Renal cortical epithelial cell (primary cell): ENCODE measurements around the gene TCF7L2. TPM values are rescaled to one million over a fixed set of nuclear protein-coding genes. Genes with fewer than 3 reads are reported as not detected.

ENCODE experiments used
- DNase-seq: peaks from one replicate; pipeline ENCODE4 v3.0.0-alpha.2; 2011; ENCODE audit warnings: low read depth
- total RNA-seq: library from RNA; depleted of rRNA; stranded (reverse); fragments of >200 nt; gene quantifications from 2 replicates; pipeline ENCODE4 v1.2.3, GENCODE V29; 2014

The TCF7L2 gene
- total RNA-seq, 1 donor from 2014 or later: 5.2 TPM

DNA sequence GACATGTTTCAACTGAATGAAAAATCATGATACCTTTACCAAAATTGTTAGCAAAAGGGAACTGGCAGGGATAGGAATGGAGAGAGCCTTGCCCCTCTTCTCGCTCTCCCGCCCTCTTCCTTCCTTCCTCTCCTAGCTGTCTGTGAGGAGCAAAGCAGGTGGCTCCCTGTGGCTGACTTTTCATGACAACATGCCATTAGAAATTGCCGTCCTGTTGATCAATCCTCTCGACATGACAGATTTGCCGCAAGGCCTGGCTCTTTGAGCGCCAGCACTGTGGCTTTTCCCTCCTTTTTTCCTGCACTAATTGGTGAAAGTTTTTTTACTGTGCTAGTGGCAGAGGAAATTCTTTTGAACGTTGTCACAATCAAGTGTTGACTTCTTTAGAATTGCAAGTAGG is 171.1 kb downstream of the TCF7L2 start:
- no peak for DNase-seq

DNA sequence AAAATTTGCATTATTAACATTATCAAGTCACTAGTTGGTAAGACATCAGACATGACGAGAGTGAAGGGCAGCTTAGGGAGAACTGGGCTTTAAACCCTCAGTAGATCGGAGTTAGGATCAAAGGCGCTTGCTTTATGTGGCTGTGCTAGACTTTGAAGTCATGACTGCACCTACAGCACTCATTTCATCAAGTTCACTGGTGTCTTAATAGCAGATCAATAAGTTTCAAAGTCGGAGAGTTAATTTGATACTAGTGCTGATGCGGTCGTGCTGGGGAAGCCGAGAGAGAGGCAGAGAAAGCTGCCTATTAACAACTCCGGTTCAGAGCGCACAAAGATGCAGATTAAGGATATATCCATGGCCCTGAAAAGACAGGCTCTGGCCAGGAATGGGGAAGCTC is 172.9 kb downstream of the TCF7L2 start:
- DNase-seq: no peak

DNA sequence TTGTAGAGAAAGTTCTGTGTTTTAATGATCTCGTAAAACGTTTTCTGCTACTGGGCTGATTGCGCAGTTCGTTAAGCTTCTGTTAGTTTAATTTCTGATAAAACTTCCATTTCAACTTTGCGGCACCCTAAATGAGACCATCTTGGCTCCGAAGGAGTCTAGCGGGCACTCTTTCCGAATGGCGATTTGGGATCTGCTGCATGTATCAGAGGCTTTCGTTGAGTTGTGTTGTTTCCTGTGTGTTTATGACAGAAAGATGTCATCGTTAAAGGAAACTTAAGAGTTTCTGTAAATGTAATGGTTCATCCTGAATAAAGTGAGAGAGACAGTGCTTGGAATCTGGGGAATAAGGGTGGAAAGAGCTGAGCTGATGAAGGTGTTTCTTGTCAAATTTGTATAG is 174.7 kb downstream of the TCF7L2 start:
- DNase-seq: no peak

DNA sequence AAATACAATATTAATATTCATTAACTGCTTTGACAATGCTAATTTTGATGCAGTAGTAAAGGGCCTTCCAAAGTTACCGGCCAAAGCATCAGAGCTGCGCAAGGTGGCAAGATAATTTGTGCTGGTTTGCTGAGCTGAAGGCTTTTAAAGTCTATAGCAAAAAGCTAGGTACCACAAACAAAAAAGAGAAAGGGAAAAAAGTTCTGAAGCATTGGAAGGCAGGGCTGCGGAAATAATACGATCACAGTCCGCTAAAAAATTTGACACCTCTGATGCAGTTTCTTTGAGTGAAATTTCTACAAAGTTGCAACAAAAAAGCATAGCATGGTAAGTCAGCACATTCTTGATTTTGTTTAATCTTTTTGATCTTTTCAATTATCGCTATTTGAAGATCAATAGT is 175.6 kb downstream of the TCF7L2 start:
- no peak for DNase-seq

DNA sequence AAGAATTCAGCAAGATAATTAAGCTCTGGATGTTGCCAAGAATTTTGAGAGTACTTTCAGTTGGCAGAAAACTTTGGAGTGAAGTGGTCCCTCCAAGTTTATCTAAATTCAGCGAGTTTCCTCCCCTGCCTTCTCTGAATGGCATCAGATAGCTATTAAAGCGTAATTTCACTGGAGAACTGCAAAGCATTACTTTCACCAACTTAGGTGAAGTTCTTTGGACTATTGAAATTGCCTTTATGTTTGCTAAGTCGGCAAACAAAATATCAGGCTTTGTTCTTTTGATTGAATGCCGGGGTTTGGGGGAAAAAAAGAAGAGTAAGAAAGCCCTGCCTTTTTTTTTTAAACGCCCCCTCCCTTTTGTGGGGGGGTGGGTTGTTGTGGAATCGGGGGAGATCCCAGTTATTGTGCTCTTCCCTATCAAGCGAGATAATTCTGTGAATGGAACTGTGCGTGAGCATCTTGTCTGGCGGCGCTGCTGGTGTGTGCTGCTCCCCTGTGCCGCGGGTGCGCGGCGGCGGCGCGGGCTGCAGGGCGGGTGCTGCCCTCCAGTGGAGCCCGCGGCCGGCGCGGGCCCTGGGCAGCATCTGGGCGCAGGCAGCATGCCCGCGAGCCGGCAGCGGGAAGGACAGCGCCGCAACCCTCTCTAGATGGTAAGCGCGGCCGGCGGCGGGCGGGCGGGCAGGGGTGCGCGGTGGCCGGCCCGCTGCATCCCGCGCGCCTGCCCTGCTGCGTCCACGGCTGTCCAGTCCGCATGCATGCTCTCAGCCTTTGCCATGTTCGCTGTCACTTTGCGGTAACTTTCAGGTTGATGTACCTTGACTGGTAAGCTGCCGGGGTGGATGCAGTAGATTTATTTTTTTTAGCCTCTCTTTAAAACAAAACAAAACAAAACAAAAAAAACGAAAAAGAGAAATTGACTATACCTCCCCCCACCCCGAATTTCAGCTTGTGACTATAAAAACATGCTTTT is 176.5 kb downstream of the TCF7L2 start:
- peak; percentile 34 for DNase-seq

DNA sequence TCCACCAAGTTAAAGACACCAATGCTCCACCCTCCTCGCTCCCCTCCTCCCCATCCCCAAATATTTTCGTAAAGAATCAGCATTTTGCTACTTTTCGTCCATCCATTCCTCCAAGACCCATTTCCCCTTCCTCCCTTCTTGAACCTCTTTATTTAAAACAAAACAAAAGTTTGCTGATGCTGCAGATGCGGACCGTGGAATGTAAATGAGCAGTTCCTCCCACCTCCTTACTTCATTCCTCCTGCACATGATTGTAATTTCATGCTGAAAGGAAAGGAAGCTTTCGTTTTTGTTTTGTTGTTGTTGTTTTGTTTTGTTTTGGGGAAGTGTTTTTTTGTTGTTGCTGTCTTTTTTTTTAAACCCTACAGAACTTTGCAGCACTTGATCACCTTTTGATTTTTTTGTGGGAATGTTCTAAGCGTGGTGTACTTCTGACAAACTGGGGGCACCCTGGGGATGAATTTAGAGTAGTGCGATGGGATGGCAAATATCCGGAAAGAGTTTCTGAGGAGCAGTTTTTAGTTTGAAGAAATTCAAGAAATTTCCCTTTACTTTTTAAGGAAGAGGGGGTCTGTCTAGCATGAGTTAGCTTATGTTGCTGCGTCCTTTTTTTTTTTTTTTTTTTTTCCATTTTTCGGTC is 177.3 kb downstream of the TCF7L2 start:
- DNase-seq: no peak

DNA sequence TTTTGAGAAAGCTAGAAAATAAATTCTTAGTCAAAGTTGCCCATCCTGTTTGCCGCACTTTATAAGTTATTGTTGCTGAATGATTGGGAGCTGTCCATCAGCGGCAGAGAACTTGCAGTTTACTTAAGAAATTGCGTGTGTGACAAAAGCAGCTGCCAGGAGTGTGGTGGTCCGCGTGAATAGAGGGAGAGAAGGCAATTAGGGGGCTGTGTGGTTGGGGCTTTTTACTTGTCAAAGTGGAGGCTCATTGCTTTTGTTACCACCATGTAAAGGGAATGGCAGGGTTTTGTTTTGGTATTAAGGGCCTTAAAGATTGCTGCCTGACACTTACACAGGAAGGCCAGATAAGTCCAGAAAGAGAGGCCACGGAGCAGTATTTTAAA is 177.8 kb downstream of the TCF7L2 start:
- no peak for DNase-seq

DNA sequence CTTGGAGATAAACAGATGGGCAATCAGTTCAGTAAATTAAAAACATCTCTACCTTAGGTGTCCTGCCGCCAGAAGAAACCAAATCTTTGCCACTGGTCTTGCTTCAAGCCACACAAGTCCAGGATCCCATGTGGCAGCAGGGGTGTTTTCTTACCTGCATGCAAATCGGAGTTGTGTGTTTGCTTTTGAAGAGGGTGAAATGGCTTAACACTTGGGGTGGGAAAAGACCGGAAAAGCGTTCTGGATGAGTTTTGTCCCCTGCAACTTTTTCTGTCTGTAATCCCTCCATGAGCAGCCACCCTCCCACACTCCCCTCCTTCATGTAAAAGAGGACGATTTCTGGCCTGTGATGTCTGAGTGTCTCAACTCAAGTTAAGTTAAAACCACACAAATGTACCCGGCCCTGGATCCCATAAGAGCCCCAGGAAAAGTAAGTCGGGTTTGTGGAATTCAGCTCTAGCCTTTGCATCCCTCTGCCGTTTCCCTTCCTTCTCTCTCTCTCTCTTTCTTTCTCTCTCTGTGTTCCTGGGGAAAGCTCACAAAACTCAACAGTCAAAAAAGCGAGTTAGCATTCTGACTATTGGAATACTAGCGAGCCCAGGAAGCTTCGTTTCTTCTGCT is 178.5 kb downstream of the TCF7L2 start:
- DNase-seq: no peak

DNA sequence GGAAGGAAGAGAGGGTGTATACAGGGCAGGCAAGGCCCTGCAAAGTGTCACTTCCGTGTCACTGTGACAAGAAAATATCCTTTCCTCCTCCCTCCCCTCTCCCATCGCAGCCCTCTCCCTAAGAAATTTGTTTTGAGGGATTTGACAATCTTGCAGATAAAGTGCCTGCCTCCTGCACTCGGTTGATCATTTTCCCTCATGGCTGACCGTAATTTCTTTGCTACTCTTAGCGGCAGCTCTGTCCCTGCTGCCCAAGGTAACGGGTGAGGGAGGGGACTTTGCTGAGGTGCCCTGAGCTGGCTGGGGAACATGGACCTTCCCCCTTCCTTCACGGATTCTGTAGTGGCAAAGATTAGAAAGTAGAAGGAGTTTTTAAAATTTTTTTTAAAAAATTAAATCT is 179.1 kb downstream of the TCF7L2 start:
- DNase-seq: no peak

DNA sequence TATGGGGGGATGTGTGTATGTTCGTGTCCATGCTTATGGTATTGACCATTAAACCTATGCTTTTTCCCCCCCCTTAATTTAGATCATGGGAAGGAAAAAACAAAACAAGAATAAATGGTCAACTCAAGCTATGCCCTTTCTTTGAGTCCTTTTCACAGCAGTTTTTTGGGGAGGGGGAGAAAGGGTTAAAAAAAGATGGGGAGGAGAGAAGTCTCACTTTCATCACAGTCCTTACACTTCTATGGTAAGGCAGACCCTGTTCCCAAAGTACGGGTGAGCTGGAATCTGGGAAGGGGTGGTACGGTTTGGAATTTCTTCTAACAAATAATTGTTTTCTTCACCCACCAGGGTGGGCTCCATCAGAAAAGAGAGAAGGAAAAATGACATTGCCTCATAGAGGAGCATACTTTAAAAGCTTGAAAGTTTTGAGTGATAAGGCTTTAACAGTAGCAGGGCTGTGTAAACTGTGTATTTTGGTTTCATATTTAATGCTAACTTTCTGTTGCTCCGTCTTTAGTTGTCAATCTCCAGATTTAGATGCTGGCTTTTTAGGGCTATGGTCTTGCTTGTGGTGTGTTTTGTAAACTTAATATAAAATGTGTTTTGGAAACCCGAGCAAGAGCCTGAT is 180.1 kb downstream of the TCF7L2 start:
- DNase-seq: no peak

DNA sequence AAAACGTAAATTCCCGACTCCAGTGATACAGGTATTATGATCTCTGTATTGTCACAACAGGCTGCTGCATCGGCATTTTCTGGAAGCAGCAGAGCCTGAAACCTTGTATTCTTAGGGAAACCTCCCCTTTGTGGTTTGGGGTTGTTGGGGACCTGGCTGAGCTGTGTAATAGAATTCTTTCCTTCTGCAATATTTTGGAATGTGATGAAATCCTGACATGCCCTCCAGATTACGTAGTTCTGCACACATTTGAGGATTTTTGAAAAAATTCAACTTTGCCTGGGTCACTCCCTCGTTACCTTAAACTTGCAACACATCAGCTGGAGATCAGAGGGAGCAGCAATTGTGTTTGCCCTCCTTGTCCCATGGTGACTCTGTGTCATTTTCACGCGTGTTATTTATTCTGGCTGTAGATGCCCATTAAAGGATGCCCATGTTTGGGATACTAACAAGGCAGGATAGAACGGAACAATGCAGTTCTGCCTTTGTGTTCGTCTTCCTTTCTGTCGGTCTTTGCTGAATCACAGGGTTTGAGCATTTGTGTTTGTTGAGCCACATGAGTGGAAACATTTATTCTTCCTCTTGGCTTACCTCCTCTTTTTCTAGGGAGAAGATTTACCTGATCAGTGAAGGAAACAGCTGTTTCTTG is 181.7 kb downstream of the TCF7L2 start:
- DNase-seq: peak; percentile 79

DNA sequence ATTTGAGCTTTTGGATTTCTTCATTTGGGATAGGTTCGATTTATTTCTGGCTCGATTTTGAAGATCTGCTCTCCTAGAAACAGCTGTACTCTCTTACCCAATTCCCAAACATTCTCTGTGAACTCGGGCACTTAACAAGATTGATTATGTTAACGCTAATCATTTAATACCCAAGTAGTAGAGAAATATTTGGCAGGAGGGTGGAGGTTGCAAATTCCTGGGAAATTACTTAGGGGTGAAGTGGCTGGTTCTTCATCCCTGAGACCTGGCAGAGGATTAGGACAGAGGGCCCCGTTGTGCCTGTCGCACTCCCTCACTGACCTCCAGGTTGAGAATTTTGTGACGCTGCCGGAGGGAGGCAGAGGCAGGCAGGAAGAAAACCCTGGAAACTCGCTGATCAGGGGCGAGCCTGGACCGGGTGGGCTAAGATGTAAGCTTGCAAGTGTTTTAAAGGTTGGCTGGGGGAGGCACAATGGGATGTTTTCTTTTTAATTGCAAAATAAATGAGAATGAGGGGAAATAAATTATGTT is 182.6 kb downstream of the TCF7L2 start:
- no peak for DNase-seq

DNA sequence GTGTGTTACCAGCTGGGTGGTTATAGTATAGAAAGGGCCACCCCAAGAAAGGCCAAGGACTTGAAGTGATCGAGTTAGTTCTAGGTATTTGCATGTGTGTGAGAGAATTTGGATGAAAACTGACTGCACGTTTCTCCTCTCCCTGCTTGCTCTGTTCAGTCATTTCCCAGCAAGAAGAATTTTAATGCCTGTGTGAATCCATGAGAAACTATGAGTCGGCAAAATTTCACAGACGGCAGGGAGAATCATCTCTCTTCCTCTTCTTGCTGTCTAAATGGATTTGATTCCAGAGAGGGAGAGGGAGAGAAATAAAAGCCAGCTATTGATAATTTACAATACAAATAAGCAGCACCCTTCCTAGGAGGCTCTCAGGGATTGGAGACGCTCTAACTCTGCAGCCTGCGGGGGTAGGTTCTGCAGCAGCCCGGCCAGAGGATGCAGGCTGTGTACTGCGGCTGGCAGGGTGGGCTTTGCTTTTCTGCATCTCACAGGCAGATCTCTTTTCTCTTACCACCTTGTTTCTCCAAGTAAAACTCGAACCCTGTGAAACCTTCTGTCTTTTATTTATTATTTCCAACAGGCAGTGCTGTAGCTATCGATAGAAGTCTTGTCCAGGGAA is 183.6 kb downstream of the TCF7L2 start:
- DNase-seq: peak; percentile 45

DNA sequence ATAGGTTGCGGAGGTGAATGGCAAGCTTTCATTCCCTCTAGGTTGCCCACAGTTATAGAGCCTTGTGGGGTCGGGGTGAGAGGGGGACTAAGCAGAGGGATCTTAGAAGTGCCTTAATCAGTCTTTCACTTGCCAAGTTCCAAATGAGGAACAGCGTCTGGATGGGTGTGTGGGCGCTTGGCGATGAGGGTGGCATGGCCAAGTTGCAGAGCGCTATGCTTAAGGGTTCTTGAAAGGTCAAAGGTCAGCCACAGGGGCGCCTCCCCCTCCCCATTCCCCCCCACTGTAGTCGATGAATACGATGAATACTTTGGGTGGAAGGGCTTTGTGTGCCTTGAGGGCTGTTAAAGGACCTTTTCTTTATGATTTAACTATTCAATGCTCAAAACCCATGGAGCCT is 185.0 kb downstream of the TCF7L2 start:
- DNase-seq: no peak

DNA sequence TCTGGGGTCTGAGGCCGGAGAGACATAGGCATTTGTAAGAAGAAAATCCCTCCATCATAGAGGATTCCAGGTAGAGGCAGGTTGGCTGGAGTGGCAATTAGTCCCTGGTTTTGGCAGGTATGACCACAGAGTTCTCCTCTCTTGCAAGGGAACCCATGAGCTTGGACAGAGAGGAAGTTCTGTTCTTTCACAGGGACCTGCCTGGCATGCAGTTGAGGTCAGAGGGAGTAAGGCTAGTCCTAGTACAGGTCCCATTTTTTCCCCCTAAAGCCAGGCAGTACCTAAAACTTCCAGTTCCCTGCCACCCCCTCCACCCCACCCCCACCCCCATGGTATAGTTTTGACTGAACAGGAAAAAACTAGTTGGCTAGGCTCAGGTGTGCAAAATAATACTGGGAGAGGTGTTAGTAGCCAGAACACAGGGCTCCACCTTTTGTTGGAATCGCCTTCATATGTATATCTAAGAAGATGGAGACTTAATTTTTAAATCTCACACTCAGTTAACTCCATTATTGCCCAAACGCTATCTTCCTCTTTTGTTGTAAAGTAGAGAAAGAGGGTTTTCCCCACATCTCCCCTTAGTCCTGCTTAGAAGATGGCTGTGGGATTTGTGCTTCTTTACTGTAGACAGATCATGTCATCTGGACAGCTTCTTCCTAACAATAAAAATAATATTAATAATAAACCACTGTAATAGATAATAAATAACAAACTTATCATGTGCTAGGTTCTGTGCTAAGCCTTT is 188.1 kb downstream of the TCF7L2 start:
- no peak for DNase-seq

DNA sequence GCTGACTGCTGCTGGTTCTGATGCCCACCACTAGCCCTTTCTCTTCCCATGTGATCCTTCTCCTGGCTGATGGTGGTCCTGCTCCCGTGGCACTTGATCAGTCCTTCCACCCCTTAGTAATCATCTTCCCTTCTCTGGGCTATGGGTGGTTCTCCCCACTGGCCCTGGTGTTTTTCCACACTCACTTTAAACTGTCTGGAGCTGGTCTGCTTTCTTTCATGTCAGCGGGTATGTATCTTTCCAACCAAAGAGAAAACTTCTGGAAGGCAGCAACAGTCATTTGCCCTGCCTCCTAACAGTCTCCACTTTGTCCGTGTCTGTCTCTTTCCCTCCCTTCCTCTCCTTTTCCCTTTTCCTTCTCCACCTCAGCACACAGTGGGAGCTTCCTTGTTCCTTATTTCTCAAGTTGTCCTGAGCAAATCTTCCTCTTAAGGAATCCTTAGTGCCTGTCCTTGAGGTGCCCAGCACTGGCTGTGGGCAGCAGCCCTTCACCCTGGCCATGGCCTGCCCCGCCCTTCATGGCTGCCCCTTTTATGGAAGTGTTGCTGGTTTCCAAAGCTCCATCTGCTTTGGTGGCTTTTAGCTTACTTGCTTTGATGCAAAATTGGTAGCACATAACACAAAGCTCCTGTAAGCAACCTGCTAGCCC is 189.0 kb downstream of the TCF7L2 start:
- DNase-seq: no peak

DNA sequence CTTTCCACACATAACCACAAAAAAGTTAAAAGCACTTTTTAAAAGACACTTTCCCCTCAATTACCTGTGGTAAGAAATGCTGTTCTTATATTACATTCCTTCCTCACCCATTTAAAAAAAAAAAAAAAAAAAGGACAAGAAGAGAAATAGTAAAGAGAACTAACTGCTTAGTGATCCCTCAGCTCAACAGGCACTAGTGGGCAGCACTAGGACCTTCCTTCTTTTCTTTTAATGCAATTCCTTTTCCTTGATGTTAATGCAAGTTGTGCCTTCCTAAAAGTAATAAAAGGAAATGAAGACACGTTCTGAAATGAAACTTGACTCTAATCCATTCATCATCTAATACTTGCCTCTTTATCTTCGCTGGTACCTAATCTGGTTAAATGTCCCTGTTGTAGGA is 189.7 kb downstream of the TCF7L2 start:
- peak; percentile 41 for DNase-seq

DNA sequence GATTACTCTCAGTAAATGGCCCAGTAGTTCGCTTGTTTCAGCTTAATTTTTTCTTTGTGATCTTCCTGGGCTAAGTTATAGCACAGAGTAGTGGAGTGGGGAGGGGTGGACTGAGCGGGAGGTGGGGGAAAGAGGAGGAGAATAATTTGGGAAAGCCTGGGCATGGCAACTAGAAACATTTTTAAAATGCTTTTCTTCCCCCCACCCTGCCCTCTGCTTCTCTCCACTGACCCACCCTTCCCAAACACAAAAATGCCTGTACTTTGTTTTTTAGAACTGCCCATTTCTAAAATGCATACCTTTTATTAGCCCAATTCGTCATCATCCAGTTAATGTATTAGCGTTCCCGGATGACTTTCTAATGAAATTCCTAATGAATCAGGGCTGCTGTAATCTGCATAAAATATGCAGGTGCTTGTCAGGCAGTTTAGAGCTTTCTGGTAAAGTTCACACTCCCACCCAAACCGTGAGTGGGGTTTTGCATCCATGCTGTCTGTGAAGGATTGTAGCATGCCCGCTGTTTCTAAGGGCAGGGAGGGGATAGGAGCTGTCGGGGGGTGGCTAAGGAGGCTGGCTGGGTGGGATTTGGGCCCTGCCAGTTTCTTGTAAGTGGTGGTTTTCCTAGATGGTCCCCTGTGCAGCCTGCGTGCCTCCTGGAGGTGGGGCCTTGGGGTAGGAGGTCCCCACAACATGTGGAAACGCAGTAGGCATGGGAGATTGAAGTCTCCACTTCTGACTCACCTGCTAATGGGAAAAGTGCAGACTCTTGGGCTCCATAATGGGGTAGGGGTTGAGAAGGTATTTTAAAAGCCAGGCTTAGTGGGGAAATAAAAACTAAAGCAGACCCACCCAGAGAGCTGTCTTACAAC is 190.3 kb downstream of the TCF7L2 start:
- DNase-seq: no peak
